Stimulated activated naive CD8-positive, alpha-beta T cell treated with anti-CD3 and anti-CD28 coated beads, Interleukin-15, Interleukin-2, amounts not matched to agents 100 ng/mL and 50 ng/mL, for 24 hours (primary cell): ENCODE measurements around the gene KLHDC8B.
"Not testable (repeated sequence)": the region's sequence is repeated elsewhere in the genome, so short reads cannot be mapped to it uniquely, and the experiment has no call there.

ENCODE experiments used
- H3K27ac Mint-ChIP-seq: one replicate; pipeline ENCODE4 v1.8.0; 2021; ENCODE audit warnings: mild to moderate bottlenecking, mixed read lengths
- H3K27me3 Mint-ChIP-seq: one replicate; pipeline ENCODE4 v1.8.0; 2021; ENCODE audit warnings: mixed read lengths
- H3K36me3 Mint-ChIP-seq: one replicate; pipeline ENCODE4 v1.8.0; 2021; ENCODE audit warnings: low read depth, mixed read lengths
- H3K4me1 Mint-ChIP-seq: one replicate; pipeline ENCODE4 v1.8.0; 2021; ENCODE audit warnings: low read depth, mixed read lengths
- H3K4me3 Mint-ChIP-seq: one replicate; pipeline ENCODE4 v1.8.0; 2021; ENCODE audit warnings: mild to moderate bottlenecking, mixed read lengths
- H3K9me3 Mint-ChIP-seq: one replicate; pipeline ENCODE4 v1.8.0; 2021; ENCODE audit warnings: mixed read lengths

KLHDC8B gene

GRCh38 chr3:49198611-49199230 is 27.3 kb downstream of the KLHDC8B start:
- H3K27me3 Mint-ChIP-seq = peaks cover 6% of the 10 kb centered on the region
- no peaks in the 10 kb centered on the region for H3K9me3 Mint-ChIP-seq
- H3K4me1 Mint-ChIP-seq = no peaks in the 10 kb centered on the region
- no peaks in the 10 kb centered on the region for H3K36me3 Mint-ChIP-seq
- H3K4me3 Mint-ChIP-seq = no peak overlapping the region
- H3K27ac Mint-ChIP-seq = no peak overlapping the region

- Mint-ChIP-seq H3K4me1 (no peaks in the 10 kb centered on the region), H3K36me3 (no peaks in the 10 kb centered on the region), H3K4me3 (no peak overlapping the region), H3K27ac (no peak overlapping the region), H3K9me3 (no peaks in the 10 kb centered on the region), H3K27me3 (peaks cover 6% of the 10 kb centered on the region)
Observed at GRCh38 chr3:49199239-49199899, 28.0 kb downstream of the KLHDC8B start.

- no peaks in the 10 kb centered on the region for H3K4me1 Mint-ChIP-seq
- no peaks in the 10 kb centered on the region for H3K9me3 Mint-ChIP-seq
Observed at GRCh38 chr3:49199900-49200281, 28.5 kb downstream of the KLHDC8B start.

GRCh38 chr3:49213541-49213943 is 42.1 kb downstream of the KLHDC8B start:
- Mint-ChIP-seq H3K4me1 (no peaks in the 10 kb centered on the region), H3K27me3 (peaks cover 4% of the 10 kb centered on the region), H3K27ac (no peak overlapping the region), H3K36me3 (no peaks in the 10 kb centered on the region), H3K9me3 (no peaks in the 10 kb centered on the region), H3K4me3 (no peak overlapping the region)

More at GRCh38 chr3:49199900-49200281, 28.5 kb downstream of the KLHDC8B start:
- peaks cover 6% of the 10 kb centered on the region for H3K27me3 Mint-ChIP-seq
- H3K4me3 Mint-ChIP-seq = no peak overlapping the region
- H3K36me3 Mint-ChIP-seq = no peaks in the 10 kb centered on the region
- H3K27ac Mint-ChIP-seq = no peak overlapping the region

- Mint-ChIP-seq H3K27me3 (peaks cover 4% of the 10 kb centered on the region), H3K27ac (no peak overlapping the region), H3K9me3 (no peaks in the 10 kb centered on the region), H3K4me3 (no peak overlapping the region), H3K4me1 (no peaks in the 10 kb centered on the region), H3K36me3 (no peaks in the 10 kb centered on the region)
Observed at GRCh38 chr3:49213998-49214397, 42.6 kb downstream of the KLHDC8B start.

GRCh38 chr3:49216687-49217086 is 45.3 kb downstream of the KLHDC8B start:
- H3K27me3 Mint-ChIP-seq, H3K36me3 Mint-ChIP-seq, H3K9me3 Mint-ChIP-seq, H3K4me1 Mint-ChIP-seq, H3K4me3 Mint-ChIP-seq, H3K27ac Mint-ChIP-seq: not testable (repeated sequence)

GRCh38 chr3:49217108-49217507 is 45.7 kb downstream of the KLHDC8B start:
- not testable (repeated sequence) for H3K27ac Mint-ChIP-seq, H3K36me3 Mint-ChIP-seq, H3K9me3 Mint-ChIP-seq, H3K4me3 Mint-ChIP-seq, H3K27me3 Mint-ChIP-seq, H3K4me1 Mint-ChIP-seq

- H3K9me3 Mint-ChIP-seq = no peaks in the 10 kb centered on the region
- no peak overlapping the region for H3K4me3 Mint-ChIP-seq
- H3K36me3 Mint-ChIP-seq = no peaks in the 10 kb centered on the region
- peaks cover 4% of the 10 kb centered on the region for H3K27me3 Mint-ChIP-seq
- no peak overlapping the region for H3K27ac Mint-ChIP-seq
- no peaks in the 10 kb centered on the region for H3K4me1 Mint-ChIP-seq
Observed at GRCh38 chr3:49217688-49218470, 46.5 kb downstream of the KLHDC8B start.

- H3K9me3 Mint-ChIP-seq, H3K4me1 Mint-ChIP-seq, H3K27ac Mint-ChIP-seq, H3K4me3 Mint-ChIP-seq, H3K27me3 Mint-ChIP-seq, H3K36me3 Mint-ChIP-seq: not testable (repeated sequence)
Observed at GRCh38 chr3:49218471-49218989, 47.1 kb downstream of the KLHDC8B start.

- no peaks in the 10 kb centered on the region for H3K36me3 Mint-ChIP-seq
- no peaks in the 10 kb centered on the region for H3K9me3 Mint-ChIP-seq
- H3K27ac Mint-ChIP-seq = no peak overlapping the region
- H3K4me1 Mint-ChIP-seq = no peaks in the 10 kb centered on the region
- H3K27me3 Mint-ChIP-seq = peaks cover 4% of the 10 kb centered on the region
- H3K4me3 Mint-ChIP-seq = no peak overlapping the region
Observed at GRCh38 chr3:49219132-49219531, 47.7 kb downstream of the KLHDC8B start.

GRCh38 chr3:49220985-49221563 is 49.7 kb downstream of the KLHDC8B start:
- not testable (repeated sequence) for H3K4me3 Mint-ChIP-seq, H3K27me3 Mint-ChIP-seq, H3K4me1 Mint-ChIP-seq, H3K9me3 Mint-ChIP-seq, H3K27ac Mint-ChIP-seq, H3K36me3 Mint-ChIP-seq

- H3K27me3 Mint-ChIP-seq = peaks cover 2% of the 10 kb centered on the region
- no peak overlapping the region for H3K27ac Mint-ChIP-seq
- no peaks in the 10 kb centered on the region for H3K36me3 Mint-ChIP-seq
- peaks cover 4% of the 10 kb centered on the region for H3K9me3 Mint-ChIP-seq
- H3K4me3 Mint-ChIP-seq = no peak overlapping the region
- H3K4me1 Mint-ChIP-seq = no peaks in the 10 kb centered on the region
Observed at GRCh38 chr3:49222002-49222401, 50.6 kb downstream of the KLHDC8B start.
